NCI-H1436 treated with DMSO at 0.1 percent for 48 hours (cell line): Measurements from ENCODE around the gene PTPN14.

Source experiments
- DNase-seq: peaks from one replicate; lab custom pipeline; 2025; lab: John Stamatoyannopoulos, UW

The PTPN14 gene

DNA sequence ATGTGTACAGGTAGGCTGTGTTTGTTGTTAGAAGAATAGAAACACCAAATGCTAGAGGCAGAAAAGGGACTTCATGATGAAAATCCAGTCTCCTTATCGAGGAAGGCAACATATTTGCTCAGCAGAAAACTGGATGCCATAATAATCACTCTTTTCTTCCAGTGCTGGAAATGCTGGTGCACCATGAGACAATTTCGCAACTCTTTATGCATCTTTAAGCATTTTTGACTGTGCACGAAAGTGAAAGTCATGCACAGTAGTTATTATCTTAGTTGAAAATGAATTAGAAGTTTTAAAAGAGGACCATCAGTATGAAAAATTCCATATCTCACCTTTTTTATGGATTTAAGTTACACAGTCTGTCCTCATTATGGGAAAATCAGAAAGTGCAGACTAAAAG, 241.4 kb downstream of the PTPN14 start:
- no peak for DNase-seq

GRCh38 chr1:214306269-214306668, 245.1 kb downstream of the PTPN14 start:
- no peak for DNase-seq

DNA sequence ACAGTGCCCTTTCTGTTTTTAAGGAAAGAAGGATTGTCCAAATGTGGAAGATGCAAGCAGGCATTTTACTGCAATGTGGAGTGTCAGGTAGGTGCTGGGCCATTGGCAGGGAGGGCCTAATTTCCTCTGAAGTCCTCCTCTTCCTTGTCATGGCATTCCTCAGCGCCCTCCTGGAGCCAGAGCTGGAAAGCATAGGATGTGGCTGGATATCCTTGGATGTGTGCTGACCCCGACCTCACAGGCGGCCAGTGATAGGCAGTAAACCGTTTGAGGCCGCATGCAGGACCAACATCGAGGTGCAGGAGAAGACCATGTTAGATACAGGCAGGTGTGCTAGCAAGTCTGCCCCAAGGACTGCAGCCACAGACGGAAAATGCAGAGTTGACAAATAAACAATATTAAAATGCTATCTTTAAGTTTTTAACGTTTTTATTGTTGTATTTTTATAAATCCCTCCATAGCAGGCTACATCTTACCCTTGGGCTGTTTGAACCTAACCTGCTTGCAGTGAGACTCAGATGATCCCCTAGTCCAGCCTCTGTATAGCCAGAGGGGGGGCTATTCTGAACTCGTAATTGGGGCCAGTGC, 246.1 kb downstream of the PTPN14 start:
- no peak for DNase-seq

DNA sequence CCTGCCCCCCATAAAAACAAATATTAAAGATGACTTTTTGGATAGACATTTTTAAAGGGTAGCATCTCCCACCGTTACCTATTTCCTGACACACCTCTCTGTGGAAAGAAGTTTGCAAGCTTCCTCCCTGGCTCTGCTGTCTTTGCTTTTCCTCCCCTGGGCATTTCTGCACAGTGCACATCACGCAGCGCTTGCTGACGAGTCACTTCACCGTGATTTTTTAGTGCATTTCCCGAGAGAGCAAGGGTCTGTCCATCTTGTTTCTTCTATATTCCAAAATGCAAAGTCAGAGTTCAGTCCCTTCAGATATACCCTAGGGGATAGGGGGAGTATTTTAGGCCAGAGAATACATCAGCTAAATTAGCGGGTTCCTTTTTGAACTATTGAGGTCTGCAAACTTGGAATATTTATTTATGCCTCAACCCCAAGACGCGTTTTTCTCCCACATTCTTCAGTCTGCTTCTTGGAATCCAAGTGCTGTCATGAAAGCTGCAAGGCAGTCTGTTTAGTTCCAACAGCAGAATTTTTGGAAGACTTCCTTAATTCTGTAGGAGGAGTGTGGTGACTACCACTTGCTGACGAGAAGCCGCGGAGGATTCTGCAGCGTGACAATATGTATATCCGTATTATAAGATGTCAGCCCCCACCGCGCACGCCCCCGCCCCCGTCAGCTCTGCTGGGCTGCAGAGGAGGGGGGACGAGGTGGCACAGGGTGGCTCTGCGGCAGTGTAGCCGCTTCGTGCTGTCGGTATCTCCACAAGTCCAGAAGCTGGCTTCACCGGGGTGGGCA, 248.1 kb downstream of the PTPN14 start:
- DNase-seq, result no peak

GRCh38 chr1:214301526-214301925, 249.9 kb downstream of the PTPN14 start:
- DNase-seq, result no peak

DNA sequence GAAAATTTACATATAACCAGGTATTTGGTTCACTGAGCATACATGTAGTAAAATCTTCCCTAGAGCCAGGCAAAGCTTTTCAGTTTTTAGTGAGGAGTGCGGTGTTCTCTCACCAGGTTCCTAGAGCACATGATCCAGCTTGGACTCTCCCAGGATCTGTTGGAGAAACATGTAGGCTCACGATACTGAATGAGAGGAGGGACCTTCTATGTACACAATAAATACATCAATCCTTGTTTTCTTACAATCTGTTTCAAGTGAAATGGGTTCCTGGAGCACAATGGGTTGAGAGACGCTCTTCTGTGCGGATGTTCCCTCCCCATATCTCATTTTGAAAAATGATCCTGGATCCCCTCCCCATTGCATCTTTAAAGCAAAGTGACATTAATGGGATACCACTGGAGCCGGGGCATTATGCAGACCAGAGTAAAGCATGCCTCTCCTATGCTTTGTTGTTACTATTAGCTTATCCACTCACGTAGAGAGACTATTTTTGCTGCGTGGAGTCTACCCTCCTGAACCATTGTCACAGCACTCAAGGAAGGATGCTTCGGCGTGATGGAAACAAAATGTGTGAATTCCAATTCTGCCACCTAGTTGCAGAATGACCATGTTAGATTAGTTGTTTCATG, 251.1 kb downstream of the PTPN14 start:
- no peak for DNase-seq
